Heart left ventricle (tissue), 16 donors: Measurements from ENCODE around the gene OR2M2. TPM values are rescaled to one million over a fixed set of nuclear protein-coding genes. Genes with fewer than 3 reads are reported as not detected.

Source experiments
- ATAC-seq, 4 donors: fragments of 200-7000 bp; cut with Tn5 transposase; one replicate each; pipeline ENCODE4 v1.9.1; 2020 to 2022; ENCODE audit warnings: moderate library complexity in 4 of 4, mild to moderate bottlenecking in 3 of 4, moderate number of reproducible peaks in 1 of 4
- DNase-seq, 5 donors: peaks; one replicate each; pipeline ENCODE4 v3.0.0-alpha.2; 2020
- H3K27ac ChIP-seq, 12 donors: fragments of 200-600 bp; sonication (generic) in 4 of 12; one replicate each; pipeline versions ENCODE4 v1.5.0 to v1.8.0; 2016 to 2022; ENCODE audit warnings: mild to moderate bottlenecking in 2 of 12
- H3K27me3 ChIP-seq, 9 donors: fragments of 200-600 bp; sonication (generic) in 2 of 9; one replicate each; pipeline versions ENCODE4 v1.5.1 to v1.8.0; 2016 to 2022; ENCODE audit warnings: mild to moderate bottlenecking in 3 of 9
- H3K36me3 ChIP-seq, 9 donors: fragments of 200-600 bp; sonication (generic) in 2 of 9; one replicate each; pipeline versions ENCODE4 v1.5.0 to v1.8.0; 2018 to 2022; ENCODE audit warnings: mild to moderate bottlenecking in 2 of 9
- H3K4me1 ChIP-seq, 12 donors: fragments of 200-600 bp; sonication (generic) in 4 of 12; one replicate each; pipeline versions ENCODE4 v1.5.0 to v1.8.0; 2016 to 2022; ENCODE audit warnings: mild to moderate bottlenecking in 3 of 12
- H3K4me3 ChIP-seq, 12 donors: fragments of 200-600 bp; sonication (generic) in 4 of 12; one replicate each; pipeline versions ENCODE4 v1.5.0 to v1.8.0; 2017 to 2022; ENCODE audit warnings: mild to moderate bottlenecking in 9 of 12, moderate library complexity in 4 of 12
- H3K9me3 ChIP-seq, 12 donors: fragments of 200-600 bp; sonication (generic) in 4 of 12; one replicate each; pipeline versions ENCODE4 v1.5.0 to v1.8.0; 2016 to 2022; ENCODE audit warnings: mild to moderate bottlenecking in 1 of 12
- CTCF ChIP-seq, 12 donors: fragments of 200-600 bp; sonication (generic) in 4 of 12; IDR thresholded peaks; one replicate each; pipeline versions ENCODE4 v1.5.0 to v1.8.0; 2018 to 2022; ENCODE audit warnings: antibody characterized with exemption in 12 of 12, mild to moderate bottlenecking in 5 of 12
- POLR2A ChIP-seq, 2 donors: fragments of 450-650 bp; IDR thresholded peaks; one replicate each; pipeline ENCODE4 v1.6.1; 2017; ENCODE audit warnings: antibody characterized with exemption in 2 of 2, mild to moderate bottlenecking in 2 of 2, moderate library complexity in 2 of 2
- WGBS, 4 donors: extraction: QIAGEN DNeasy Blood & Tissue Kit in 2 of 4; methylation state at CpG; one replicate each; pipeline versions ENCODE4 v1.1.5 to v1.1.7; 2013 to 2018; 5-methylcytosine and 5-hydroxymethylcytosine counted together
- intact Hi-C, 10 donors: fragments of 100-400 bp; cut with DNase I; formaldehyde crosslinking; loops; one replicate each; pipeline versions ENCODE4 v1.11.1 to v1.14.2; 2022
- polyA plus RNA-seq, 2 donors: library from polyadenylated mRNA; stranded (reverse); fragments of 200-250 nt; gene quantifications; one replicate each; pipeline ENCODE4 v1.2.3, GENCODE V29; 2013
- total RNA-seq, 9 donors: library from RNA; depleted of rRNA in 2 of 9; stranded (reverse); fragments of >200 nt in 2 of 9; fragmentation: NEBNext Ultra II Directional in 3 of 9; extraction: Animal tissue kit (Norgen Biotek cat#: 25700) in 3 of 9; gene quantifications; one replicate each; pipeline versions ENCODE4 v1.1.0 to v1.2.4, GENCODE V29; 2016 to 2023
- donor health status: ischemic (EF 13 %, LVEDD 7.1; RV severe dilation, severe dysfunction).
- donor health status: healthy with polysubstance abuse.
- donor health status: DM: no; HTN: yes; CAD: no.
- donor health status: DM: no; HTN: no; CAD: no.
- donor health status: ischemic (EF 25% LVEDD 6.9; RV normal size, moderate dysfunction).
- donor health status: ischemic (EF 25% LVEDD 5.7; RV mildly dilated, moderate dysfunction).
- donor health status: healthy.
- donor health status: DM: yes; HTN: yes; CAD: no.
- donor health status: ischemic (EF 35%, LVEDD 5.7; RV mildly dilated, moderate dysfunction).
- donor health status: nonischemic (EF 11% LVEDD 7.7; RV severe dilation, severe dysfunction).
- donor health status: DM: yes; HTN: yes; CAD: no.
- donor health status: PGD.
- donor health status: ischemic (EF 29% LVEDD 5.4; RV normal size, mild dysfunction).
- donor health status: nonischemic (EF 23%, LVEDD 6.1; RV moderate dilation, normal function).

Gene OR2M2
- total and polyA plus RNA-seq, 11 donors, result not detected

- Histone ChIP-seq H3K27ac (no peak overlapping the region), H3K4me3 (no peak overlapping the region), H3K9me3 (peaks cover 0 to 11% (median 1%) of the 10 kb centered on the region in 12 donors), H3K4me1 (no peaks in the 10 kb centered on the region), H3K27me3 (no peaks in the 10 kb centered on the region), H3K36me3 (no peaks in the 10 kb centered on the region)
- ATAC-seq (no peak), DNase-seq (no peak)
- 61 to 69% (median 64%) methylated on average over 3 of the region's 3 CpGs for whole genome bisulfite sequencing, 4 donors
- intact Hi-C loops, result no loop called here
- no peak for TF ChIP-seq POLR2A (IDR thresholded peaks at IDR 0.05)
- TF ChIP-seq CTCF (IDR thresholded peaks at IDR 0.05), result no peak
Measured at GRCh38 chr1:248187363-248187762, 12.7 kb downstream of the OR2M2 start.

- H3K27me3 ChIP-seq, result no peaks in the 10 kb centered on the region
- ATAC-seq, result no peak
- no peak for TF ChIP-seq CTCF (IDR thresholded peaks at IDR 0.05)
- TF ChIP-seq POLR2A (IDR thresholded peaks at IDR 0.05), result no peak
- peaks cover 0 to 12% (median 2%) of the 10 kb centered on the region in 12 donors for H3K9me3 ChIP-seq
- WGBS, 4 donors, result 47 to 73% (median 54%) methylated on average over 7 to 11 of the region's 11 CpGs
- no peak overlapping the region for H3K4me3 ChIP-seq
- no peaks in the 10 kb centered on the region for H3K36me3 ChIP-seq
- intact Hi-C loops, result no loop called here
- H3K27ac ChIP-seq, result no peak overlapping the region
- H3K4me1 ChIP-seq, result no peaks in the 10 kb centered on the region
- DNase-seq, result no peak
Measured at GRCh38 chr1:248189026-248189425, 14.4 kb downstream of the OR2M2 start.

GRCh38 chr1:248194117-248194516, 19.5 kb downstream of the OR2M2 start:
- Histone ChIP-seq H3K27me3 (no peaks in the 10 kb centered on the region), H3K9me3 (peaks cover 0 to 15% (median 2%) of the 10 kb centered on the region in 12 donors), H3K36me3 (no peaks in the 10 kb centered on the region), H3K4me3 (no peak overlapping the region), H3K27ac (no peak overlapping the region), H3K4me1 (no peaks in the 10 kb centered on the region)
- no peak for ATAC-seq
- intact Hi-C loops, result no loop called here
- TF ChIP-seq POLR2A (IDR thresholded peaks at IDR 0.05) (no peak), CTCF (IDR thresholded peaks at IDR 0.05) (no peak)
- DNase-seq, result no peak
- WGBS, 4 donors, result 32 to 52% (median 44%) methylated on average over 1 of the region's 1 CpG

GRCh38 chr1:248196965-248197364, 22.3 kb downstream of the OR2M2 start, which contains the start of gene OR2M3:
TSS of gene OR2M3 (plus strand) at chr1:248197265. CDS start at chr1:248203068, 5,803 bp downstream.
- 42 to 50% (median 46%) methylated on average over 4 of the region's 4 CpGs for WGBS, 4 donors
- TF ChIP-seq POLR2A (IDR thresholded peaks at IDR 0.05) (no peak), CTCF (IDR thresholded peaks at IDR 0.05) (no peak)

More at GRCh38 chr1:248196965-248197364, 22.3 kb downstream of the OR2M2 start, which contains the start of gene OR2M3:
- H3K4me3 ChIP-seq, result no peak within 1 kb of the TSS
- DNase-seq, result no peak
- peaks cover 0 to 15% (median 0%) of the 10 kb centered on the region in 12 donors for H3K9me3 ChIP-seq
- ATAC-seq, result no peak
- no peak within 1 kb of the TSS for H3K27ac ChIP-seq
- H3K4me1 ChIP-seq, result no peaks in the 10 kb centered on the region
- no peaks in the 10 kb centered on the region for H3K36me3 ChIP-seq
- no peaks in the 10 kb centered on the region for H3K27me3 ChIP-seq
- intact Hi-C loops, result no loop called here
